Activated CD8-positive, alpha-beta T cell treated with anti-CD3 and anti-CD28 coated beads for 36 hours (primary cell): ENCODE data around the gene PAMR1. TPM values are rescaled to one million over a fixed set of nuclear protein-coding genes. Genes with fewer than 3 reads are reported as not detected.

ENCODE experiments used
- ATAC-seq: fragments of 200-7000 bp; cut with Tn5 transposase; one replicate; pipeline ENCODE4 v1.10.0; 2021; ENCODE audit warnings: mild to moderate bottlenecking, moderate library complexity
- CTCF ChIA-PET: fragments of 350-600 bp; sonication (Branson Sonifier 250); formaldehyde crosslinking; loops from one replicate; lab custom pipeline; 2021; ENCODE audit warnings: antibody characterized with exemption; lab: Charles Lee
- POLR2A ChIA-PET: fragments of 350-600 bp; sonication (Branson Sonifier 250); formaldehyde crosslinking; loops from one replicate; lab custom pipeline; 2021; ENCODE audit warnings: antibody characterized with exemption; lab: Charles Lee
- DNase-seq: peaks from one replicate; pipeline ENCODE4 v3.0.0-alpha.2; 2020
- H3K27ac Mint-ChIP-seq: one replicate; pipeline ENCODE4 v1.8.0; 2021; ENCODE audit warnings: mild to moderate bottlenecking, mixed read lengths
- H3K27me3 Mint-ChIP-seq: one replicate; pipeline ENCODE4 v1.8.0; 2021; ENCODE audit warnings: mixed read lengths
- H3K36me3 Mint-ChIP-seq: one replicate; pipeline ENCODE4 v1.8.0; 2021; ENCODE audit warnings: low read depth, mixed read lengths
- H3K4me1 Mint-ChIP-seq: one replicate; pipeline ENCODE4 v1.8.0; 2021; ENCODE audit warnings: low read depth, mixed read lengths
- H3K4me3 Mint-ChIP-seq: one replicate; pipeline ENCODE4 v1.8.0; 2021; ENCODE audit warnings: mild to moderate bottlenecking, moderate library complexity, mixed read lengths
- H3K9me3 Mint-ChIP-seq: one replicate; pipeline ENCODE4 v1.8.0; 2021; ENCODE audit warnings: mixed read lengths
- intact Hi-C: fragments of 100-400 bp; cut with micrococcal nuclease; formaldehyde crosslinking; loops from one replicate; pipeline ENCODE4 v1.10.0; 2022
- total RNA-seq, 2 experiments: library from RNA; stranded (reverse); gene quantifications; one replicate each; pipeline ENCODE4 v1.2.3, GENCODE V29; 2021
- TF ChIP-seq, protein P1 (sequence below): fragments of 200-600 bp; IDR thresholded peaks from one replicate; pipeline ENCODE4 v1.8.0; 2022; ENCODE audit warnings: antibody characterized with exemption, mild to moderate bottlenecking

Gene PAMR1
- total RNA-seq, 2 experiments from 2014 or later: not detected

DNA sequence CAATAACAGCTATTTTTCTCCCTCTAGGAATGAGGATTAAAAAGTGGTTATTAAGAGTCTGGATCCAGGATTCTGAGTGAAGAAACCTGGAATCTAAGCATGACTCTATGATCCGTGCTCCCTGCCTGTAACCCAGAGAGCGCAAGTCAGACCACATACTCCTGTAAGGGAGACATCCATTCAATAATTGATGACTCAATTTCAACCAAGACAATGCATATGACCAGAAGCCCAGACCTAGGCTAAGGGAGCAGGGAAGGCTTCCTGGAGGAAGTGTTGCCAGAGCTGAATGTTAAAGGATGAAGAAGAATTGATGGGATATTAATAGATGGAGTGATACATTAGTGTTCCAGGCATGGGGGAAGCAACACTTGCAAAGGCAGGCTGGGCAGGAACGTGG is 13.8 kb upstream of the PAMR1 start:
- DNase-seq: no peak
- CTCF ChIA-PET: no interaction called here
- Mint-ChIP-seq H3K4me1 (no peaks in the 10 kb centered on the region), H3K36me3 (no peaks in the 10 kb centered on the region), H3K27me3 (peaks cover 16% of the 10 kb centered on the region), H3K27ac (no peak overlapping the region), H3K4me3 (no peak overlapping the region), H3K9me3 (no peaks in the 10 kb centered on the region)
- no peak for ATAC-seq
- POLR2A ChIA-PET: no interaction called here
- intact Hi-C loops: no loop called here
- TF ChIP-seq, protein P1, sequence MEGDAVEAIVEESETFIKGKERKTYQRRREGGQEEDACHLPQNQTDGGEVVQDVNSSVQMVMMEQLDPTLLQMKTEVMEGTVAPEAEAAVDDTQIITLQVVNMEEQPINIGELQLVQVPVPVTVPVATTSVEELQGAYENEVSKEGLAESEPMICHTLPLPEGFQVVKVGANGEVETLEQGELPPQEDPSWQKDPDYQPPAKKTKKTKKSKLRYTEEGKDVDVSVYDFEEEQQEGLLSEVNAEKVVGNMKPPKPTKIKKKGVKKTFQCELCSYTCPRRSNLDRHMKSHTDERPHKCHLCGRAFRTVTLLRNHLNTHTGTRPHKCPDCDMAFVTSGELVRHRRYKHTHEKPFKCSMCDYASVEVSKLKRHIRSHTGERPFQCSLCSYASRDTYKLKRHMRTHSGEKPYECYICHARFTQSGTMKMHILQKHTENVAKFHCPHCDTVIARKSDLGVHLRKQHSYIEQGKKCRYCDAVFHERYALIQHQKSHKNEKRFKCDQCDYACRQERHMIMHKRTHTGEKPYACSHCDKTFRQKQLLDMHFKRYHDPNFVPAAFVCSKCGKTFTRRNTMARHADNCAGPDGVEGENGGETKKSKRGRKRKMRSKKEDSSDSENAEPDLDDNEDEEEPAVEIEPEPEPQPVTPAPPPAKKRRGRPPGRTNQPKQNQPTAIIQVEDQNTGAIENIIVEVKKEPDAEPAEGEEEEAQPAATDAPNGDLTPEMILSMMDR: no peak

DNA sequence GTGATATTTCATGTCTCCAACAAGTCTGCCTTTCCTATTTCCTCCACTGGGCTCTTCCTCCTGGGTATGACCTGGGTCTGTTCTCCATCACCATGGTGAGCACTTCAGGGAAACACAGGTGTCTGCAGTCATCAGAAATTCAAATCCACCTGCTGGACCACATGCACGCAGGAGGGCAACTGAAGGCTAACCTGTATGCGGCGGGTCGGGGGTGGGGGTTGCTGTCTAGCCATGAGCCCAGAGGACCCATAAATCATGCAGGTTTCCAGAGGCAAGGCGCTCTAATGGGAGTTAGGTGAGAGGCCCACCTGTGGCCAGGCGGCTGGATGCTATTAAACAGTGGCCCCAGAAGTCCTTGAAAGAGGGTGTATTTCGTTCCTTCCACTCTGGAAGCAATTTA is 11.1 kb upstream of the PAMR1 start:
- TF ChIP-seq, protein P1: no peak
- intact Hi-C loops: no loop called here
- ATAC-seq: no peak
- Mint-ChIP-seq H3K27ac (no peak overlapping the region), H3K9me3 (no peaks in the 10 kb centered on the region), H3K27me3 (peaks cover 16% of the 10 kb centered on the region), H3K4me1 (no peaks in the 10 kb centered on the region), H3K36me3 (no peaks in the 10 kb centered on the region), H3K4me3 (no peak overlapping the region)
- DNase-seq: no peak
- ChIA-PET CTCF (interaction anchor here (1.1 kb wide), 1 partner anchor 24 kb away, joined by 3 read pairs; no protein-coding TSS in a partner anchor), POLR2A (no interaction called here)

DNA sequence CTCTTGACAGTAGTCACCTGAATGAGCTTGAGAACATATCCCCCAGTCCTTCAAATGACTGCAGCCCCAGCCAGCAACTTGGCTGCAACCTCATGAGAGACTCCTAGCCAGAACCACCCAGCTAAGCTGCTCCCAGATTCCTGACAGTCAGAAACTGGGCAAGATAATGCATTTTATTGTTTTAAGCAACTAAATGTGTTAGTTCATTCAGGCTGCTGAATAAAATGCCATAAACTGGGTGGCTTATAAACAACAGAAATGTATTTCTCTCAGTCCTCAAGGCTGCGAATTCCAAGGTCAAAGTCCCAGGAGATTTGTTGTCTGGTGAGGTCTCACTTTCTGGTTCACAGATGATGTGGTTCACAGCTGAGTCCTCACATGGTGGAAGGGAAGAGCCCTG is 5.8 kb upstream of the PAMR1 start:
- Mint-ChIP-seq H3K4me1 (no peaks in the 10 kb centered on the region), H3K9me3 (no peaks in the 10 kb centered on the region), H3K27ac (no peak overlapping the region), H3K36me3 (no peaks in the 10 kb centered on the region), H3K27me3 (peaks cover 26% of the 10 kb centered on the region), H3K4me3 (no peak overlapping the region)
- ChIA-PET POLR2A (no interaction called here), CTCF (no interaction called here)
- intact Hi-C loops: no loop called here
- ATAC-seq: no peak
- no peak for DNase-seq
- TF ChIP-seq, protein P1: no peak

DNA sequence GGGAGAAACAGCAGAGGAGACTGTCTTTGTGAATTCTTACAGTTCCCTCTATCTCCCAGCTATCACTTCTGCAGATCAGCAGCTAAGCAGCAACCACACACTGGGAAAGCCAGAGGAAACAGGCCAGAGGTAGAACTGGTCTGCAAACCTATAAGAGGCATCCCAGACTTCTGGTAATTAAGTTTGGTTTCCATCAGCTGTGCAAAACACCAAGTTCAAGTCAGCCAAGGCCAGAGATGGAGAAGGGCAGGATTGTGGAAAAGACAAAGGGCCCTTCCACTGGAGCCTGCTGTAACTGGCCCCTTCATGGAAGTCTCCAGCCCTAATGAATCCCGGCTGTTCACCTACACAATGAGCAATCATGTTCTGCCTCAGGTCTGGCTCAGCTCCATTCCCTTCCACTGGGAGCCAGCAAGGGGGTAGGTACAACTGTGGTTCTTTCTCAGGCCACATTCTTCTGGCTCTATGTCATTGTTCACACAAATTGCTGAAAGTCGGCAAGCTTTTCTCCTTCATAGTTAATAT is 4.6 kb upstream of the PAMR1 start:
- Mint-ChIP-seq H3K27ac (no peak overlapping the region), H3K4me3 (no peak overlapping the region), H3K27me3 (peaks cover 32% of the 10 kb centered on the region), H3K4me1 (no peaks in the 10 kb centered on the region), H3K9me3 (no peaks in the 10 kb centered on the region), H3K36me3 (no peaks in the 10 kb centered on the region)
- DNase-seq: no peak
- TF ChIP-seq, protein P1: no peak
- ChIA-PET CTCF (no interaction called here), POLR2A (no interaction called here)
- ATAC-seq: no peak
- intact Hi-C loops: no loop called here

DNA sequence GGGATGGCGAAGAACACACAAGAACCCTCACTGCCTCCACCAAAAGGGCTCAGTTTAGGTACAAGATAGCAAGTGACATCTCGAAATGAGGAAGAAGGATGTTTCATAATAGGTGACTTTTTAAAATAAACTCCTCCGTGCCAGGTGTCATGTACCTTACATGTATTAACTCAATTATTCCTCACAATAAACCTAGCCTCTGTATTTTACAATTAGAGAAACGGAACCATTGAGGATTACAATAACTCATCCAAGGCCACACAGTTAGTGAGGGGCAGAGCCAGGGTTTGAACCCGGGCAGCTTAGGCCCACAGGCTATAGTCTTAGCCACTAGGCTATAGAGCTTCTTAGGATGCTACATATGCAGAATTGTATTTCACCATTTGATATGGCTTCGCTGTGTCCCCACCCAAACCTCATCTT is 965 bp upstream of the PAMR1 start:
- no peak overlapping the region for H3K4me3 Mint-ChIP-seq
- H3K9me3 Mint-ChIP-seq: no peaks in the 10 kb centered on the region
- no peak overlapping the region for H3K27ac Mint-ChIP-seq
- TF ChIP-seq, protein P1: no peak
- H3K4me1 Mint-ChIP-seq: no peaks in the 10 kb centered on the region
- peak; percentile 48 for ATAC-seq
- ChIA-PET POLR2A (interaction anchor here (0.6 kb wide), 1 partner anchor 770 kb away, joined by 3 read pairs; no protein-coding TSS in a partner anchor), CTCF (interaction anchor here (1.9 kb wide), 1 partner anchor 295 kb away, joined by 4 read pairs; no protein-coding TSS in a partner anchor)
- peaks cover 51% of the 10 kb centered on the region for H3K27me3 Mint-ChIP-seq
- intact Hi-C loops: no loop called here
- no peaks in the 10 kb centered on the region for H3K36me3 Mint-ChIP-seq
- peak; percentile 8 for DNase-seq
